HFF-Myc (cell line): ENCODE measurements around the gene SNX25.
"Not testable (repeated sequence)": the region's sequence is repeated elsewhere in the genome, so short reads cannot be mapped to it uniquely, and the experiment has no call there.

Experiments used
- DNase-seq: peaks from one replicate; pipeline ENCODE4 v3.0.0-alpha.2; 2011; ENCODE audit warnings: low read depth; ENCODE audit errors: extremely low read depth
- H3K4me3 ChIP-seq: replicated peaks from 2 replicates; pipeline ENCODE4 v1.5.1; 2011; ENCODE audit warnings: low read depth, mild to moderate bottlenecking, control low read depth, low read length
- CTCF ChIP-seq: IDR thresholded peaks from 2 replicates; pipeline ENCODE4 v1.5.1; 2012; ENCODE audit warnings: mild to moderate bottlenecking, low read depth, low read length, control low read depth; ENCODE audit errors: missing control alignments

Gene SNX25

GRCh38 chr4:185196437-185196836, 13.0 kb upstream of the SNX25 start:
- no peak overlapping the region for H3K4me3 ChIP-seq
- no peak for DNase-seq
- TF ChIP-seq CTCF: no peak

DNA sequence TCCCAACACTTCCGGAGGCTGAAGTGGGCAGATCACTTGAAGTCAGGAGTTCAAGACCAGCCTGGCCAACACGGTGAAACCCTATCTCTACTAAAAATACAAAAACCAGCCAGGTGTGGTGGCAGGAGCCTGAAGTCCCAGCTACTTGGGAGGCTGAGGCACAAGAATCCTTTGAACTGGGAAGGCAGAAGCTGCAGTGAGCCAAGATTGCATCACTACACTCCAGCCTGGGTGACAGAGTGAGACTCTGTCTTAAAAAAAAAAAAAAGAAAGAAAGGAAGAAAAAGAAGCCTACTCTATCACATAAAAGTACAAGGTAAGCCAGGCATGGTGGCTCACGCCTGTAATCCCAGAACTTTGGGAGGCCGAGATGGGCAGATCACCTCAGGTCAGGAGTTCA, 11.2 kb upstream of the SNX25 start:
- not testable (repeated sequence) for DNase-seq, H3K4me3 ChIP-seq

DNA sequence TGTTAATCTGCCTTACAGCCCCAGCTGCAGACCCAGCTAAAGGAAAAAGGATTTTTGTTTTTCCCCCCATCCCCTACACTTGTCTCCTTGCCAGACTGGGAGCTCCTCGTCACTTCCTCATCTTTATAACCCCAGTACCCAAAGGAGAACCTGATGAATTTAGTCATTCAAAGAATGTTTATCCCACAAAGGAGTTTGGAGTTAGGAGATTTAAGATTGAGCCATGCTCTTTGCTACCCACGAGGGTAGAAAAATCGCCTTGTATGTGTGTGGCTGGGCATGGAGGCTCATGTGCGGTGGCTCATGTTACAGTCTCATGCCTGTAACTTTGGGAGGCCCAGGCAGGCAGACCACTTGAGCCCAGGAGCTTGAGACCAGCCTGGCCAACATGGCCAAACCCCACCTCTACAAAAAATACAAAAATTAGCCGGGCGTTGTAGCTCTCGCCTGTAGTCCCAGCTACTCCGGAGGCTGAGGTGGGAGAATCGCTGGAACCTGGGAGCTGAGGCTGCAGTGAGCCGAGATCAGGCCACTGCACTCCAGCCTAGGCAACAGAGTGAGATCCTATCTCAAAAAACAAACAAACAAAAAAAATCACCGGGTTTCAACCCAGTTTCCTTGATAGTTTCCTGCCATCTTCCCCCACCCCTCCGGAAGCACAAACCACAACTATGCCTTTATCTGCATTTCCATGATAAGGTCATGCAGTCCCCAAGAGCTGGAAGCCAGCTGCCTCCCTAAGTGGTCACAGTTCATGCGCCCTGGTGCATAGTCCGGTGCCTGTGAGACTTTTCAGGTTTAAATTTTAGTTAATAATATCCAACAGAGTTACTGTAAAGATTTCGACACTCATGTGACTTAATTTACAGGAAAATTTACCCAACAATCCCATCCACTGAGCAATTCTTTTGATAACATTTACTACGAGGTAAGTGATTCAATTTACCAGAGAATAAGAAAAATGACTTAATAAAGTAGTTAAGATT, 7.1 kb upstream of the SNX25 start:
- peak overlapping the region; percentile 73 for H3K4me3 ChIP-seq
- no peak for DNase-seq
- no peak for TF ChIP-seq CTCF

DNA sequence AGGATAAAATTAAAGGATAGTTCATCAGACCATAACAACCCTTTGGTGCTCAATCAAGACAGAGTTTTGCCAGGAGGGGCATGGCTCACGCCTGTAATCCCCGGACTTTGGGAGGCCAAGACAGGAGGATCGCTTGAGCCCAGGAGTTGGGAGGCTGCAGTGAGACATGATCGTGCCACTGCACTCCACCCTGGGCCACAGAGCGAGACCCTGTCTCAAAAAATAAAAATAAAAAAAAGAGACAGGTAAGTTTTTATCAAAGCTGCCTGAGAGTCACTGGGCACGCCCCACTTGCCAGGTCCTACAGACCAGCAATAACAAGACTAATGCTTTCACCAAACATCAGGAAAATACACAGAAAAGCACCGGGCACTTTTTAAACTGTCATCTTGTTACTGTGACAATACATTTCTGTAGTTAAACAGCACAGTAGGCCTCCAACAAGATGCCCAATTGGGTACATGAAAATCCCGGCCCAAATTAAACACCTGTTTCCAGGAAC, 6.4 kb upstream of the SNX25 start:
- TF ChIP-seq CTCF: no peak
- H3K4me3 ChIP-seq: peak overlapping the region; percentile 73
- no peak for DNase-seq

- no peak for DNase-seq
- TF ChIP-seq CTCF: no peak
- H3K4me3 ChIP-seq: peak within 1 kb of the TSS; percentile 73
Observed at GRCh38 chr4:185203486-185204237, 5.7 kb upstream of the SNX25 start, which contains the start of gene CFAP97. Gene CFAP97, minus strand, starts transcription at chr4:185204000. Its CDS starts 12,804 bp downstream, at chr4:185191196.

DNA sequence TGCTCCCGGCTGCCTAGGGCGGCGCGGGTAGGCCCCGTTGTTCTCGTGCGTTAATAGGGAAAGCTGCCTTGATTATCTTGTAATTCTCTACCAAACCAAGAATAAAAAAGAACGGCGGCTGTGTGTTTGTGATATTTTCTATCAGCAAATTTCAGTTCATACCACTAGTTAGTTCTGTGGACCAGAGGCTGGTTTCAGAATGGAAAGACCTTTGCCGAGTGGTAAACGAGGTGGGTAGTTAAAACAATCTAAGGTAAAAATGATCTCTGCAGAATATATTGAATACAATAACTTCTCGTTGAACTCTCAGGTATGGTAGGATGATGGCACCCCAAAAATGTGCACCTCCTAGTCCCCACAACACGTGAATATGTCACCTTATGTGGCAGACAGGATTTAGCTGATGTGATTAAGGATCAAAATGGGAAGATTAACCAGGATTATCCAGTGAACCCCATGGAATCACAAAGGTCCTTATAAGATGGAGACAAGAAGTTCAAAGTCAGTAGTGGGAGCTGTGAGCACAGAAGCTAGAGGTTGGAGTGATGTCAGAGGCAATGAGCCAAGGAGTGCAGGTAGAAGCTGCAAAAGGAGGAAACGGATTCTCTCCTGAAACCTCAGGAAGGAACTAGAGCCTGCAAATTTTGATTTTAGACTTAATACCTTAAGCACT, 5.0 kb upstream of the SNX25 start:
- DNase-seq: no peak
- peak overlapping the region; percentile 73 for H3K4me3 ChIP-seq
- TF ChIP-seq CTCF: no peak

GRCh38 chr4:185205073-185205472, 4.3 kb upstream of the SNX25 start:
- H3K4me3 ChIP-seq, DNase-seq: not testable (repeated sequence)
